Measurements from ENCODE around the gene ARMC10.
"Not testable (repeated sequence)": the region's sequence is repeated elsewhere in the genome, so short reads cannot be mapped to it uniquely, and the experiment has no call there.

The ARMC10 gene

GRCh38 chr7:103119791-103120291 lies 44.9 kb downstream of the ARMC10 start:
- DNase-seq (ENCODE audit: low read depth): no peak
- no peak overlapping the region for H3K4me3 ChIP-seq (ENCODE audit: low read depth, low read length)

GRCh38 chr7:103120362-103120761 lies 45.4 kb downstream of the ARMC10 start:
- DNase-seq (ENCODE audit: low read depth): no peak

GRCh38 chr7:103121641-103122040 lies 46.7 kb downstream of the ARMC10 start:
- H3K4me3 ChIP-seq (ENCODE audit: low read depth, low read length): no peak overlapping the region
- DNase-seq (ENCODE audit: low read depth): no peak

More at GRCh38 chr7:103120362-103120761, 45.4 kb downstream of the ARMC10 start:
- no peak overlapping the region for H3K4me3 ChIP-seq (ENCODE audit: low read depth, low read length)

- DNase-seq (ENCODE audit: low read depth): no peak
- H3K4me3 ChIP-seq (ENCODE audit: low read depth, low read length): no peak overlapping the region
These were observed 48.6 kb downstream of the ARMC10 start for GRCh38 chr7:103123529-103123928.

- no peak overlapping the region for H3K4me3 ChIP-seq (ENCODE audit: low read depth, low read length)
- no peak for DNase-seq (ENCODE audit: low read depth)
These were observed 49.6 kb downstream of the ARMC10 start for GRCh38 chr7:103124429-103124979.

- no peak for DNase-seq (ENCODE audit: low read depth)
- H3K4me3 ChIP-seq (ENCODE audit: low read depth, low read length): no peak overlapping the region
These were observed 52.1 kb downstream of the ARMC10 start for GRCh38 chr7:103127006-103127405.

- no peak for DNase-seq (ENCODE audit: low read depth)
- H3K4me3 ChIP-seq (ENCODE audit: low read depth, low read length): no peak overlapping the region
These were observed 55.0 kb downstream of the ARMC10 start for GRCh38 chr7:103129702-103130549.

GRCh38 chr7:103130901-103131624 lies 56.1 kb downstream of the ARMC10 start:
- no peak overlapping the region for H3K4me3 ChIP-seq (ENCODE audit: low read depth, low read length)
- no peak for DNase-seq (ENCODE audit: low read depth)

GRCh38 chr7:103132995-103133688 lies 58.2 kb downstream of the ARMC10 start:
- no peak for DNase-seq (ENCODE audit: low read depth)
- no peak overlapping the region for H3K4me3 ChIP-seq (ENCODE audit: low read depth, low read length)

GRCh38 chr7:103134836-103135554 lies 60.1 kb downstream of the ARMC10 start:
- DNase-seq (ENCODE audit: low read depth): no peak

GRCh38 chr7:103140061-103140460 lies 65.1 kb downstream of the ARMC10 start:
- no peak for DNase-seq (ENCODE audit: low read depth)
- H3K4me3 ChIP-seq (ENCODE audit: low read depth, low read length): no peak overlapping the region

More at GRCh38 chr7:103134836-103135554, 60.1 kb downstream of the ARMC10 start:
- H3K4me3 ChIP-seq (ENCODE audit: low read depth, low read length): no peak overlapping the region

GRCh38 chr7:103140685-103141084 lies 65.7 kb downstream of the ARMC10 start:
- H3K4me3 ChIP-seq (ENCODE audit: low read depth, low read length): no peak overlapping the region
- DNase-seq (ENCODE audit: low read depth): no peak

- DNase-seq (ENCODE audit: low read depth): no peak
These were observed 66.9 kb downstream of the ARMC10 start for GRCh38 chr7:103141753-103142404.

GRCh38 chr7:103142494-103142893 lies 67.6 kb downstream of the ARMC10 start:
- H3K4me3 ChIP-seq (ENCODE audit: low read depth, low read length): no peak overlapping the region
- DNase-seq (ENCODE audit: low read depth): no peak

More at GRCh38 chr7:103141753-103142404, 66.9 kb downstream of the ARMC10 start:
- H3K4me3 ChIP-seq (ENCODE audit: low read depth, low read length): no peak overlapping the region

- no peak overlapping the region for H3K4me3 ChIP-seq (ENCODE audit: low read depth, low read length)
- DNase-seq (ENCODE audit: low read depth): no peak
These were observed 68.9 kb downstream of the ARMC10 start for GRCh38 chr7:103143868-103144267.

- H3K4me3 ChIP-seq (ENCODE audit: low read depth, low read length); DNase-seq (ENCODE audit: low read depth): not testable (repeated sequence)
These were observed 69.8 kb downstream of the ARMC10 start for GRCh38 chr7:103144754-103145153.

GRCh38 chr7:103148131-103148993 lies 73.4 kb downstream of the ARMC10 start:
- DNase-seq (ENCODE audit: low read depth): no peak
- peak overlapping the region; percentile 82 for H3K4me3 ChIP-seq (ENCODE audit: low read depth, low read length)

Data from skeletal muscle cell (primary cell).